B cell (primary cell): ENCODE results near the gene KLHL3.
"Not testable (repeated sequence)": the region's sequence is repeated elsewhere in the genome, so short reads cannot be mapped to it uniquely, and the experiment has no call there.

Experiments
- CTCF ChIP-seq: fragments of 200-600 bp; IDR thresholded peaks from one replicate; pipeline ENCODE4 v1.8.0; 2022; ENCODE audit warnings: antibody characterized with exemption, mild to moderate bottlenecking
- EZH2 ChIP-seq: IDR thresholded peaks from 2 replicates; pipeline ENCODE4 v1.6.1; 2012; ENCODE audit warnings: borderline replicate concordance, low read depth, mild to moderate bottlenecking, moderate library complexity, low read length; ENCODE audit not compliant: insufficient read depth, poor library complexity, severe bottlenecking

DNA sequence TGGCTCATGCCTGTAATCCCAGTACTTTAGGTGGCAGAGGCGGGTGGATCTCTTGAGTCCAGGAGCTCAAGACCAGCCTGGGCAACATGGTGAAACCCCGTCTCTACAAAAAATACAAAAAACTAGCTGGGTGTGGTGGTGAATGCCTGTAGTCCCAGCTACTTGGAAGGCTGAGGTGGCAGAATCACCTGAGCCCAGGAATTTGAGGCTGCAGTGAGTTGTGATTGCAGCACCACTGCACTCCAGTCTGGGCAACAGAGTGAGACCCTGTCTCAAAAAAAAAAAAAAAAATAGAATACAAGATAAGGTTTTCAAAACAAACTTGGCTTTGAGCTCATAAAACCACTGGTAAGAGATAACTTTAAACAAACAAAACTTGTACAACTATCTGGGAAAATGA is 92.8 kb downstream of the KLHL3 start:
- TF ChIP-seq CTCF, EZH2: not testable (repeated sequence)
